ENCODE data around the gene TGDS. TPM values are rescaled to one million over a fixed set of nuclear protein-coding genes. Genes with fewer than 3 reads are reported as not detected.
A peak's percentile ranks its signal among the peaks of the same experiment; 100 is the strongest.
"Not testable (repeated sequence)": the region's sequence is repeated elsewhere in the genome, so short reads cannot be mapped to it uniquely, and the experiment has no call there.

The TGDS gene, protein sequence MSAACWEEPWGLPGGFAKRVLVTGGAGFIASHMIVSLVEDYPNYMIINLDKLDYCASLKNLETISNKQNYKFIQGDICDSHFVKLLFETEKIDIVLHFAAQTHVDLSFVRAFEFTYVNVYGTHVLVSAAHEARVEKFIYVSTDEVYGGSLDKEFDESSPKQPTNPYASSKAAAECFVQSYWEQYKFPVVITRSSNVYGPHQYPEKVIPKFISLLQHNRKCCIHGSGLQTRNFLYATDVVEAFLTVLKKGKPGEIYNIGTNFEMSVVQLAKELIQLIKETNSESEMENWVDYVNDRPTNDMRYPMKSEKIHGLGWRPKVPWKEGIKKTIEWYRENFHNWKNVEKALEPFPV
- 13.1 and 15.0 TPM in 2 replicates for total RNA-seq

GRCh38 chr13:94595950-94596574 is at the start of gene TGDS:
TGDS (minus strand) TSS chr13:94596152; CDS start chr13:94596136, 16 bp downstream.
- peak; percentile 91 for DNase-seq

DNA sequence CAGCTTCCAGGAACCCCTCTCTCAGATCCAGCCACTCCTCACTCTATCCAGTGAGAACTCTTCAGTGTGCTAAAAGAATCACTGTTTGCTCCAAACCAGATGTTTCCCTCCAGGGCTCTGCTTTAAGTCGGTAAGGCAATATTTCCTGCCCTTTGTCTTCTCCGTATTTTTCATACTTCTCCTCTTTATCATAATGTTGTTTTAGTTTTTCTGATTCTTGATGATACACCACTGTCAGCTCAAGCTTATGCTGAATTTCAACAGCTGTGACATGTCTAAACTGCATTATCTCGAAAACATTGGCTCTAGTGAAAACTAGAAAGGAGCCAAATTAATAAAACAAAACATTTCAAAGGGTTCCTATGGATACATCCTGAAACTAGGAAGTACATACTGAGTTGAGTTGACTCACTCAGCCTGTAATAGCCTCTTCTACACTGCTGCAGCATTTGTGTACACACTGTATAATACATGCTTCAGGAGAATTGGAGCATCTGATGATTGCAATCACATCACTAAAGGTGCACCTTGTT is 45.5 kb upstream of the TGDS start:
- DNase-seq: peak; percentile 80

GRCh38 chr13:94640721-94641120 is 44.8 kb upstream of the TGDS start:
- DNase-seq: no peak

- not testable (repeated sequence) for DNase-seq
Measured at GRCh38 chr13:94637677-94638076, 41.7 kb upstream of the TGDS start.

- DNase-seq: no peak
Measured at GRCh38 chr13:94636942-94637578, 41.1 kb upstream of the TGDS start.

GRCh38 chr13:94636096-94636495 is 40.1 kb upstream of the TGDS start:
- not testable (repeated sequence) for DNase-seq

- DNase-seq: no peak
Measured at GRCh38 chr13:94632226-94632980, 36.5 kb upstream of the TGDS start.

DNA sequence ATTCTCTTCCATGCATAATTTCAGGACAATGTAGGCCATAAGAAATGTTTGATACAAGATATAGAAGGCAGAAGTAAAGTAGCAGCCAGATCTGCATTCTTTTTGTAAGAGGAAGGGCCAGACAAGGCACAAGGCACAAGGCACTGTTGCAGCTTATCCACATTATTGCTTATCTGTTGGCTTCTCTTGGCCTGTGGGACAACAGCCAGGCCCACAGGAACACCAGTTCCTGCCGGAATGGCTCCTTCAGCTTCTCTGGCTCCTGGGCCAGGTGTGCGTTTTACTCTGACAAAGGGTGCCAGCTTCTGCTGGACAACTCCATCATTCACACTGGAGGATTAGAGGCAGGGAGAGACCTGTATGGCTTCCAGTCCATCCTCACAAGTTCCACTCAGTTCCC is 34.9 kb upstream of the TGDS start:
- DNase-seq: no peak

- DNase-seq: no peak
Measured at GRCh38 chr13:94623316-94623715, 27.4 kb upstream of the TGDS start.

DNA sequence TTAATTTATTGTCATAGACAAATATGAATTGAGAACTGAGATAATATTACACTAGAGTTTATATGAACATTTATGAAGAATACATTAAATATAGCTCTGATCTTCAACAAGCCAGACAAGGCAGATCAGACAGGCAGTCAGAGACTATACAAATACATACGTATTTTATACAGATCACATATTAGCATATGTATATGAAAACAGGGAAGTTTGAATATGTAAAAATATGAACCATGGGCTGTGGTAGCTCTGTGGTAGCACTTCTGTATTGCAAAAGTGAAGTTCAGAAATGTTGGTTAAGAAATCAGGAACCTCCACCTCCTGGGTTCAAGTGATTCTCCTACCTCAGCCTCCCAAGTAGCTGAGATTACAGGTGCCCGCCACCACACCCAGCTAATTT is 26.4 kb upstream of the TGDS start:
- no peak for DNase-seq

- DNase-seq: peak; percentile 67
Measured at GRCh38 chr13:94620286-94620896, 24.4 kb upstream of the TGDS start.

- DNase-seq: peak; percentile 53
Measured at GRCh38 chr13:94617389-94618000, 21.5 kb upstream of the TGDS start.

DNA sequence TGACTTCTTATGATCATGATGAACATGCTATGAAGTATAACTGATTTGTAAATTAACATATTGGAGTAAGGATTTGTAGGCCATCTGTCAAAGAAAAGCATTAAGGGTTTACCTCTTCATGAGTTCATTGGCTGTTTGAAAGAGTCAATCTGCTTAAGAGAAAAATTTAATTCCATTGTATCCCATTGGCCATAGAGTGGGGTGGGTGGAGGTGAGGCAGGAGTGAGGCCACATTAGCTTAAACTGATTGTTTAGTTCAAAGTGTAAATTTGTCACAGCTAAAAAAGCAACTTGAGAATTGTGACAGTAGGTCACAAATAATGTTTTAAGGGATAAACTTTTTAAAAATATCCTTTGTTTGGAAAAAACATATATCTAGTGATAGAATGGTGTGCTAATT is 17.1 kb upstream of the TGDS start:
- DNase-seq: no peak

GRCh38 chr13:94612050-94612449 is 16.1 kb upstream of the TGDS start:
- no peak for DNase-seq

DNA sequence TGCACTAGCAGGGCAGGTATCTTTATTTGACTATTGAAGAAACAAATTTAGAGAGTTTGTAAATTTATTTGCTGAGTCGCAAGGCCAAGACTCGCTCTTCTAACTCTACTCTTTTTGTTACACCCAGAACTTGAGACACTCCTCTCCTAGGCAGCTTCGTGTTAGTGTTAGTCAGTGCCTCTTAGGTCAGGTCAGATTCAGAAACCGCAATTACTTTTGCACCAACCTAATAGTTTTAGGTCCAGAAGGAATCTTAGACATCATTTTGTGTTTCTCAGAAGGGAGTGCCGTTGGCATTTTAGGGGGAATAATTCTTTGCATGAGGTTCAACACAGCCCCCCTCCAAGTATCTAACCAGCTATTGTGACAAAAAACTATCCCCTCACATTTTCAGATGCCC is 14.5 kb upstream of the TGDS start:
- no peak for DNase-seq

DNA sequence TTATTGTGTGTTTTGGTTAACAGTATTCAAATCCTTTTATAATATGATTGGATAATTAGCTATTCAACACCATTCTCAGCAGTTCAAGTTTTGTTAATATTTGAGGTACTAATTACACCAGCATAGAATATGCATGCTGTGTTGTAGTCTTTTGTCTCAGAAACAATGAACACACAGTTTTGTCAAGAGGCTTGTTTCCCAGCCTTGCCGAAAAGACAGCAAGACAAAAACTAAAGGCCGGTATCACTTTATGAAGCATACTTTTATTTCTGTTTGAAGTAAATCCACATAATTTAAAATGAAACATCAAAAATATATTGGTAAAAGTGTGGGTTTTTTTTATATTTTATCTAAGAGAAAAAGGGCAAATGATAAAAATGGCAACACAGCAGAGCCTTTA is 13.2 kb upstream of the TGDS start:
- no peak for DNase-seq

- DNase-seq: no peak
Measured at GRCh38 chr13:94608586-94608985, 12.6 kb upstream of the TGDS start.

DNA sequence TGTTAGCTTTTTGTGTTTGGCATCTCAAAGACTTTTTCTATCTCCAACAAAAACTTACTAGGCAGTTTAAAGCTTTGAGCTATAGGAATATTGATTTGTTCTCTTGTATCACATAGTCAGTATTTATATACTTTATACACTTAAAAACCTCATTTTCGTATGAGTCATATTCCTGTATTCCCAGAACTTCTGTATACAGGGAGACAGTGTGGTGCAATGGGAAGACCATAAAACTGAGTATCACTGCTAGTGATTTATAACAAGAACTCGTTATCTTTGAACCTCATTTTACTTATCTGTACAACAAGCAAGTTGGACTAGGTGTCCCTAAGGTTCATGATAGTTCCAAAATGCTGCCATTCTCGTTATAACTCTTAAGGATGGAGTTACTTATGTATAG is 12.0 kb upstream of the TGDS start:
- no peak for DNase-seq

GRCh38 chr13:94607056-94607455 is 11.1 kb upstream of the TGDS start:
- DNase-seq: no peak

- no peak for DNase-seq
Measured at GRCh38 chr13:94602467-94602866, 6.5 kb upstream of the TGDS start.

GRCh38 chr13:94601446-94602431 is 5.8 kb upstream of the TGDS start, which contains the start of gene GPR180:
GPR180 (plus strand) TSS chr13:94601857; CDS start chr13:94601928, 71 bp downstream.
- DNase-seq: peak; percentile 99

Measured in dermis blood vessel endothelial cell (primary cell).